CD4-positive, alpha-beta memory T cell (primary cell): ENCODE measurements around the gene FLYWCH2. TPM values are rescaled to one million over a fixed set of nuclear protein-coding genes. Genes with fewer than 3 reads are reported as not detected.

Experiments used
- CTCF ChIA-PET: fragments of 350-600 bp; sonication (Branson Sonifier 250); formaldehyde crosslinking; loops from one replicate; lab custom pipeline; 2021; ENCODE audit warnings: inconsistent platforms; ENCODE audit not compliant: partially characterized antibody; lab: Charles Lee
- POLR2A ChIA-PET: fragments of 350-600 bp; sonication (Branson Sonifier 250); formaldehyde crosslinking; loops from one replicate; lab custom pipeline; 2021; ENCODE audit not compliant: partially characterized antibody; lab: Charles Lee
- DNase-seq, 5 donors: peaks; one replicate each; pipeline versions ENCODE4 v3.0.0 to v3.0.0-alpha.2; 2020 to 2022; ENCODE audit warnings: mixed read lengths in 1 of 5
- H3K27ac ChIP-seq: one replicate; pipeline ENCODE4 v1.7.0; 2013; ENCODE audit warnings: low read depth, low read length
- H3K27me3 ChIP-seq: 2 replicates; pipeline ENCODE4 v1.7.0; 2013; ENCODE audit warnings: mild to moderate bottlenecking, low read length, moderate library complexity; ENCODE audit not compliant: insufficient read depth
- H3K36me3 ChIP-seq: 2 replicates; pipeline ENCODE4 v1.7.0; 2013; ENCODE audit warnings: mild to moderate bottlenecking, low read length, moderate library complexity; ENCODE audit not compliant: insufficient read depth
- H3K4me1 ChIP-seq: 2 replicates; pipeline ENCODE4 v1.7.0; 2013; ENCODE audit warnings: mild to moderate bottlenecking, low read length, moderate library complexity; ENCODE audit not compliant: insufficient read depth
- H3K4me3 ChIP-seq, 2 donors: one replicate each; pipeline ENCODE4 v1.7.0; 2013; ENCODE audit warnings: low read length in 2 of 2, mild to moderate bottlenecking in 1 of 2
- H3K9me3 ChIP-seq, 2 donors: one replicate each; pipeline ENCODE4 v1.7.0; 2013; ENCODE audit warnings: low read length in 2 of 2, control low read depth in 1 of 2; ENCODE audit not compliant: control insufficient read depth in 1 of 2
- H3K27ac Mint-ChIP-seq, 7 donors: one replicate each; pipeline ENCODE4 v1.8.0; 2020 to 2021; ENCODE audit warnings: mixed read lengths in 7 of 7, mild to moderate bottlenecking in 6 of 7, inconsistent platforms in 3 of 7, moderate library complexity in 3 of 7
- H3K27me3 Mint-ChIP-seq, 2 donors: one replicate each; pipeline ENCODE4 v1.8.0; 2020 to 2021; ENCODE audit warnings: mixed read lengths in 2 of 2
- H3K36me3 Mint-ChIP-seq, 2 donors: one replicate each; pipeline ENCODE4 v1.8.0; 2020 to 2021; ENCODE audit warnings: mixed read lengths in 2 of 2, inconsistent platforms in 1 of 2, mild to moderate bottlenecking in 1 of 2
- H3K4me1 Mint-ChIP-seq, 4 donors: one replicate each; pipeline ENCODE4 v1.8.0; 2020 to 2021; ENCODE audit warnings: mixed read lengths in 4 of 4, mild to moderate bottlenecking in 1 of 4
- H3K4me3 Mint-ChIP-seq, 8 donors: one replicate each; pipeline ENCODE4 v1.8.0; 2020 to 2021; ENCODE audit warnings: mixed read lengths in 8 of 8, mild to moderate bottlenecking in 7 of 8, moderate library complexity in 6 of 8, inconsistent platforms in 3 of 8
- H3K9me3 Mint-ChIP-seq, 8 donors: one replicate each; pipeline ENCODE4 v1.8.0; 2020 to 2021; ENCODE audit warnings: mixed read lengths in 8 of 8, mild to moderate bottlenecking in 5 of 8, inconsistent platforms in 3 of 8, moderate library complexity in 1 of 8
- intact Hi-C: fragments of 100-400 bp; cut with micrococcal nuclease; formaldehyde crosslinking; loops from one replicate; pipeline ENCODE4 v1.15.1; 2023
- polyA plus RNA-seq, 2 donors: library from polyadenylated mRNA; unstranded; fragments of 300-500 nt; fragmentation: Illumina TruSeq; gene quantifications; one replicate each; pipeline ENCODE4 v1.2.3, GENCODE V29; 2021
- total RNA-seq, 2 experiments: library from RNA; stranded (reverse); gene quantifications; one replicate each; pipeline ENCODE4 v1.2.3, GENCODE V29; 2021

FLYWCH2 gene
- total and polyA plus RNA-seq, 4 experiments from 2014 or later: 21.1 to 27.1 (median 23.7) TPM

DNA sequence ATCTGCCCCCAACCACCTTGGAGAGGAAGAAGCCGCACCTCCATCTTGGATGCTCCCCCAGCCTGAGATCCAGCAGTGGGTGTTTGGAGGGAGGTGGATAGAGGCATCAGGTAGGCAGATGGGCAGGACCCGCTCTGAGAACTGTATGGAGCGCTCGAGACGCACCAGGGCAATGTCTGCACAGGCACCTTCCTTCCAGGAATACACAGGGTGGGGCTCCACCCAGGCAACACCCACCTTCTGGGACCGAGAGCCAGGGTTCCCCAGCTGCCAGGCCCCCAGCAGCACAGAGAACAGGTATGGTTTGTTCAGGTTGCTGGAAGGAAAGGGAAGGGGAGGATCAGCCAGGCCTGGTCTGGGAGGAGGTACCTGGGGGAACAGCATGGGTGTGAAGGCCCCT lies 27.5 kb upstream of the FLYWCH2 start:
- Mint-ChIP-seq H3K4me1 (peaks cover 2 to 6% (median 5%) of the 10 kb centered on the region in 4 donors), H3K27ac (peak overlapping the region in 3 of 7 donors; percentile 15 to 84 (median 41)), H3K4me3 (no peak overlapping the region), H3K27me3 (peaks cover 0 to 8% of the 10 kb centered on the region in 2 donors), H3K36me3 (peaks cover 0 to 7% of the 10 kb centered on the region in 2 donors), H3K9me3 (peaks cover 0 to 12% (median 10%) of the 10 kb centered on the region in 8 donors)
- CTCF ChIA-PET: interaction anchor here (2.6 kb wide), 1 partner anchor 12 kb away, joined by 13 read pairs; no protein-coding TSS in a partner anchor
- H3K36me3 ChIP-seq: no peaks in the 10 kb centered on the region
- H3K4me3 ChIP-seq: no peak overlapping the region
- H3K4me1 ChIP-seq: peaks cover 12% of the 10 kb centered on the region
- peaks cover 6% of the 10 kb centered on the region for H3K27me3 ChIP-seq
- no peak overlapping the region for H3K27ac ChIP-seq
- POLR2A ChIA-PET: no interaction called here
- intact Hi-C loops: no loop called here
- no peak for DNase-seq
- peaks cover 0 to 5% of the 10 kb centered on the region in 2 donors for H3K9me3 ChIP-seq

DNA sequence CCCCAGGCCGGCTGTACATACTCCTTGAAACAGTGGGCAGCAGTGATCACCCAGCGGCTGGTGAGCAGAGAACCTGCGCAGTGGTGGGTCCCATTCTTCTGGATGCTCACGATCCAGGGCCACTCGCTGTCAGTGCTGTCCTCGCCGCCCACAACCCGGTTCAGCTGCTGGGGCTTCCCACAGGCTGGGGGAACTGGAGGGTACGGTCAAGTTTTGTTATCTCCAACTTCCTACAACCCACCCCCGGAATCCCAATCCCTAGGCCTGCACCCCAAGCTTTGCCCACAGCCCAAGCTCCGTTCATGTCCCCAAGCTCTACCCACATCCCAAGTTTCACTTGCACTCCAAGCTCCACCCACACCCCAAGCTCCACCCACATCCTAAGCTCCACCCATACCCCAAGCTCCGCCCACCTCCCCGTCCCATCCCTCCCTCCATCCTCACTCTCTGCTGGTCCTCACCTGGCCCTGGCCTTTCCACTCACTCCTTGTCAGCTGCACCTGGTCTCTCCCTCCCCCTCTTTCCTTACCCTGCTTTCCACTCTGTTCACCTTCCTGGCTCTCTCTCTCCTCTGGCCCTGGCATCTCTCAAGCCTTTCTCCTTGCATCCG lies 26.8 kb upstream of the FLYWCH2 start:
- Histone ChIP-seq H3K27ac (no peak overlapping the region), H3K4me1 (peaks cover 12% of the 10 kb centered on the region), H3K4me3 (no peak overlapping the region), H3K36me3 (no peaks in the 10 kb centered on the region), H3K9me3 (peaks cover 0 to 5% of the 10 kb centered on the region in 2 donors), H3K27me3 (peaks cover 6% of the 10 kb centered on the region)
- ChIA-PET POLR2A (no interaction called here), CTCF (interaction anchor here (0.7 to 1.2 kb wide), 3 partner anchors 10 to 14 kb away, joined by 3 to 4 read pairs (median 3); no protein-coding TSS in a partner anchor)
- Mint-ChIP-seq H3K36me3 (peaks cover 0 to 8% of the 10 kb centered on the region in 2 donors), H3K9me3 (peaks cover under 1 to 12% (median 10%) of the 10 kb centered on the region in 8 donors), H3K4me3 (peak overlapping the region in 4 of 8 donors; percentile 26 to 46 (median 36)), H3K27me3 (peaks cover under 1 to 9% of the 10 kb centered on the region in 2 donors), H3K4me1 (peaks cover 2 to 6% (median 5%) of the 10 kb centered on the region in 4 donors), H3K27ac (peak overlapping the region in 2 of 7 donors; percentile 48 to 85)
- intact Hi-C loops: no loop called here
- DNase-seq: no peak

DNA sequence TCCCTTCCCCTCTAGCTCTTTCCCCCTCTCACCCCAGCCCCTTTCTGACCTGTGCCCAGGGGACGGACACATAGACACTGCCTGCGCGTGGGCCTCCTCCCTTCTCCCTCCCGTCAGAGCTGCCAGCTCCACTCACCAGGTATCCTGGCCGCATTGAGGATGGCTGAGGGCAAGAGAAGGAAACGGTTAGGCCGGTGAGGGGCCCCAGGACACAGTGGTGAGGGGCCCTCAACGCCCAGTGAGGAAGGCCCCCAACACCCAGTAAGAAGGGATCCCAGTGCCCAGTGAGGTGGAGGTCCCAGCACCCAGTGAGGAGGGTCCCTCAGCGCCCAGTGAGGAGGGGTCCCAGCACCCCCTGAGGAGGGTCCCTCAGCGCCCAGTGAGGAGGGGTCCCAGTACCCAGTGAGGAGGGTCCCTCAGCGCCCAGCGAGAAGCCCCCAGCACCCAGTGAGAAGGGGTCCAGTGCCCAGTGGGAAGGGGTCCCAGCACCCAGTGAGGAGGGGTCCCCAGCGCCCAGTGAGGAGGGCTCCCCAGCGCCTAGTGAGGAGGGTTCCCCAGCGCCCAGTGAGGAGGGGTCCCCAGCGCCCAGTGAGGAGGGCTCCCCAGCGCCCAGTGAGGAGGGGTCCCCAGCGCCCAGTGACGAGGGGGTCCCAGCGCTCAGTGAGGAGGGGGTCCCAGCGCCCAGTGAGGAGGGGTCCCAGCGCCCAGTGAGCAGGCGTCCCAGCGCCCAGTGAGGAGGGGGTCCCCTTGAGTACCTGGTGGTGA lies 26.1 kb upstream of the FLYWCH2 start:
- POLR2A ChIA-PET: no interaction called here
- H3K27ac ChIP-seq: no peak overlapping the region
- no peak for DNase-seq
- CTCF ChIA-PET: interaction anchor here (0.7 to 2.0 kb wide), 4 partner anchors 9 to 15 kb away, joined by 3 to 7 read pairs (median 4); no protein-coding TSS in a partner anchor
- Mint-ChIP-seq H3K4me3 (peak overlapping the region in 4 of 8 donors; percentile 26 to 46 (median 31)), H3K27me3 (peaks cover 5 to 13% of the 10 kb centered on the region in 2 donors), H3K36me3 (peaks cover 0 to 10% of the 10 kb centered on the region in 2 donors), H3K4me1 (peaks cover 2 to 6% (median 5%) of the 10 kb centered on the region in 4 donors), H3K27ac (no peak overlapping the region), H3K9me3 (peaks cover 3 to 17% (median 11%) of the 10 kb centered on the region in 8 donors)
- H3K4me1 ChIP-seq: peaks cover 12% of the 10 kb centered on the region
- no peak overlapping the region for H3K4me3 ChIP-seq
- peaks cover 0 to 5% of the 10 kb centered on the region in 2 donors for H3K9me3 ChIP-seq
- intact Hi-C loops: no loop called here
- H3K36me3 ChIP-seq: no peaks in the 10 kb centered on the region
- H3K27me3 ChIP-seq: peaks cover 6% of the 10 kb centered on the region

DNA sequence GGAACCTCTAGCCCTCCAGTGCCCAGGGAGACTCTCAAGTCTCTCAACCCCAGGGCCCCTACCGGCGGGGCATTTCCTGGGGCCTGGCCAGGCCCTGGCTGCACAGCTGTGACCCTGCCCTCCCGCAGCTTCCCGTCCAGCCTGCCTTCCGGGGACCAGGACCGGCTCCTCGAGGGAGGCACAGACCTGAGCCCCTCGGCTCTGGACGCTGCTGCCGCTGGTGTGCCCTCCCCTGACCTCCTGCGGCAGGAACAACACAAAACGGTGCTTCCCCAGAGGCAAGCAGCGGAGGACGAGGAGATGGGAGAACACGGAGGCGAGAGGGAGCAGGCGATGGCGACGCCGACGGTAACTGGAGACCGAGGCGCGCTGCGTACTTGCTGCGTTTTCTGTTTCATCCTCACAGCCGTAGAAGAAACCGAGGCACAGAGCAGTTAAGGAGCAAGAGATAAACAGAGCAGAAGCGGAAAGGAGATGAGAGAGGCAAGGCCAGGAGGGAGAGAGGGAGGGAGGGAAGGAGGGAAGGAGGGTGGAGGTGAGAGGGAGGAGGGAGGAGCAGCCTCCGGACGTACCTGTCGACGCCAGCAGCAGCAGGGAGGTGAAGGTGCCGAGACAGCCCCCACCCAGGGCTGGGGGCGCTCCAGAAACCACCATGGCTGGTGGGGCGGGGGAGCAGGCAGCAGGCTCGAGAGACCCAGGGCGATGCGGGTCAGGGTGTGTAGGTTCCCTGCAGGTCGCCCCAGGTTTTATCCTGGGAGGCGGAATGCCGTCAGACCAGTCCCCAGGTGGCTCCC lies 25.4 kb upstream of the FLYWCH2 start, which contains the start of gene PRSS22:
TSS of gene PRSS22 (minus strand) at position 720 of the 794 bp plus-strand sequence. CDS start at position 654, 66 bp downstream.
- peaks cover 0 to 10% of the 10 kb centered on the region in 2 donors for H3K36me3 Mint-ChIP-seq
- Histone ChIP-seq H3K4me1 (peaks cover 12% of the 10 kb centered on the region), H3K27me3 (peaks cover 6% of the 10 kb centered on the region), H3K27ac (no peak within 1 kb of the TSS), H3K9me3 (peaks cover 0 to 5% of the 10 kb centered on the region in 2 donors), H3K36me3 (no peaks in the 10 kb centered on the region), H3K4me3 (peak within 1 kb of the TSS in 1 of 2 donors; percentile 46)
- ChIA-PET CTCF (interaction anchor here (2.0 kb wide), 1 partner anchor 10 kb away, joined by 7 read pairs; no protein-coding TSS in a partner anchor), POLR2A (no interaction called here)
- peaks cover 5 to 13% of the 10 kb centered on the region in 2 donors for H3K27me3 Mint-ChIP-seq
- H3K27ac Mint-ChIP-seq: peak within 1 kb of the TSS in 3 of 7 donors; percentile 78 to 92 (median 81)
- H3K4me1 Mint-ChIP-seq: peaks cover 2 to 6% (median 5%) of the 10 kb centered on the region in 4 donors
- no peak for DNase-seq
- H3K9me3 Mint-ChIP-seq: peaks cover 3 to 17% (median 11%) of the 10 kb centered on the region in 8 donors
- H3K4me3 Mint-ChIP-seq: peak within 1 kb of the TSS; percentile 55 to 89 (median 86)
- intact Hi-C loops: no loop called here

DNA sequence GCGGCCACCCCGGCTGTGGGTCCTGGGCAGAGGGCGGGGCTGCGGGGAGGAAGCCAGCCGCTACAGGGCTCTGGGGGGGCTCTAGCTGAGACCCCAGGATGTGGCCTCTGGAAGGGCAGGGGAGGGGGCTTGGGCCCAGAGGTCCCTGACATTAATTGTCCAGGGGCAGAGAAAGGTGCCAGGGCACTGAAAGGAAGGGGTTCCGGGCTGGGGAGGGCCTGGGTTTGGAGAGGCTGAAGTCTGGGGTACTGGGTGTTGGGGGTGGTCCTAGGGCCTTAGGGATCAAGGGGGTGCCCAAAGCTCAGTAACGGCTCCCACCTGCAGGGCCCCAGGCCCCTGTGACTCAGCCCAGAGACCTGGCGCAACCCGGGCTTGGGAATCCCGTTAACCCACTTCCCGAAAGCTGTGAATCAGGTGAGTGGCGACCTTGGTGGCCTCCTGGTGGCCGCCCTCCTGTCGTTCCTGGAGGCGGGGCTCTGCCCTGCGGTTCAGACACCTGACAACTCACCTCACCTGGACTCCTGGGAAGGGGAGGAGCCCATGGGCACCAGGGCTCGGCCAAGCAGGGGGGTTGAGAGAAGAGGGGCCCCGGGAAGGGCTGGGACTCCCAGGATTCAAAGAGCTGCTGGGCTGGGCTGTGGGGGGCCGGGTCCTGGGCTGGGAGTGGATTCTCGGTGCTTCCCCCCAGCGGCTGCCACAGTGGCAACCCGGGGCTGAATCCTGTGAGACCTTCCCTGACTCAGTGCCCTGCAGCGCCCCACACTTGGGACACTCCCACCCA lies 24.6 kb upstream of the FLYWCH2 start:
- Histone ChIP-seq H3K4me1 (peaks cover 12% of the 10 kb centered on the region), H3K36me3 (no peaks in the 10 kb centered on the region), H3K4me3 (no peak overlapping the region), H3K9me3 (peaks cover 0 to 5% of the 10 kb centered on the region in 2 donors), H3K27me3 (peaks cover 6% of the 10 kb centered on the region), H3K27ac (no peak overlapping the region)
- no peak for DNase-seq
- Mint-ChIP-seq H3K9me3 (peaks cover 3 to 17% (median 11%) of the 10 kb centered on the region in 8 donors), H3K4me1 (peaks cover 2 to 6% (median 5%) of the 10 kb centered on the region in 4 donors), H3K4me3 (peak overlapping the region in 5 of 8 donors; percentile 21 to 86 (median 29)), H3K27me3 (peaks cover 5 to 13% of the 10 kb centered on the region in 2 donors), H3K27ac (no peak overlapping the region), H3K36me3 (peaks cover 0 to 10% of the 10 kb centered on the region in 2 donors)
- ChIA-PET CTCF (interaction anchor here (2.0 kb wide), 1 partner anchor 9 kb away, joined by 7 read pairs; no protein-coding TSS in a partner anchor), POLR2A (no interaction called here)
- intact Hi-C loops: no loop called here

DNA sequence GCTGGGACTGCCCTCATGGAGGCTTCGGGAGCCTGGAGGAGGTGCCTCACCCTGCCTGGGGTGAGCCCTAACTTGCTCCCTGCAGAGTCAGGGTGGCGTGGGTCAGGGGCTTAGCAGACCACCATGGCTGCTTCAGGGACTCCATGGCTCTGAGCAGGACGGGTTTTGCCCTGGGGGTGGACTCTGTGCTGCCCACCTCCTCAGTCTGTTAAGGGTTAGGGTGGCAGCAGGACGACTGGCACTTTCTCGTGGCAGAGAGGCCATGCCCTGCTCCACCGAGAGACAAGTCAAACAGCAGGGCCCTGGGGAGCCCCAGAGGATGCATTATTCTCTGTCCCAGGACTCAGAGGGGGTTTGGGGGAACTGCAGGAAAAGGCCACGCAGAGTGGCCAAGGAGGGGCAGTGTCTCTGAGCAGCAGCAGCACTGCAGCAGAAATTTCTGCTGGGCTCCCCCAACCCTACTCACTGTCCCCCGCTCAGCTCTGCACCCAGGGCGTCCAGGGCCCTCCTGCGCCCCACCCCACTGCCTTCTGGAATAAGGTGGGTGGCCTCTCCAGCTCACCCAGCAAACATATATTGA lies 23.2 kb upstream of the FLYWCH2 start:
- peaks cover 12% of the 10 kb centered on the region for H3K4me1 ChIP-seq
- peaks cover 2 to 6% (median 4%) of the 10 kb centered on the region in 4 donors for H3K4me1 Mint-ChIP-seq
- peaks cover 6% of the 10 kb centered on the region for H3K27me3 ChIP-seq
- H3K27me3 Mint-ChIP-seq: peaks cover 5 to 13% of the 10 kb centered on the region in 2 donors
- no peak overlapping the region for H3K4me3 Mint-ChIP-seq
- peaks cover under 1 to 10% (median 3%) of the 10 kb centered on the region in 8 donors for H3K9me3 Mint-ChIP-seq
- H3K9me3 ChIP-seq: no peaks in the 10 kb centered on the region
- ChIA-PET POLR2A (no interaction called here), CTCF (no interaction called here)
- peak overlapping the region in 1 of 7 donors; percentile 25 for H3K27ac Mint-ChIP-seq
- DNase-seq: no peak
- no peak overlapping the region for H3K27ac ChIP-seq
- peaks cover 0 to 3% of the 10 kb centered on the region in 2 donors for H3K36me3 Mint-ChIP-seq
- no peaks in the 10 kb centered on the region for H3K36me3 ChIP-seq
- no peak overlapping the region for H3K4me3 ChIP-seq
- intact Hi-C loops: loop anchor here (10.0 kb wide), 1 partner anchor 105 kb away; the partner anchor contains the start of gene SRRM2
